Measurements from ENCODE around the gene TMEM245. TPM values are rescaled to one million over a fixed set of nuclear protein-coding genes. Genes with fewer than 3 reads are reported as not detected.
"Not testable (repeated sequence)": the region's sequence is repeated elsewhere in the genome, so short reads cannot be mapped to it uniquely, and the experiment has no call there.

TMEM245 gene
- total RNA-seq, 1 donor from 2014 or later = 57.7 TPM

DNA sequence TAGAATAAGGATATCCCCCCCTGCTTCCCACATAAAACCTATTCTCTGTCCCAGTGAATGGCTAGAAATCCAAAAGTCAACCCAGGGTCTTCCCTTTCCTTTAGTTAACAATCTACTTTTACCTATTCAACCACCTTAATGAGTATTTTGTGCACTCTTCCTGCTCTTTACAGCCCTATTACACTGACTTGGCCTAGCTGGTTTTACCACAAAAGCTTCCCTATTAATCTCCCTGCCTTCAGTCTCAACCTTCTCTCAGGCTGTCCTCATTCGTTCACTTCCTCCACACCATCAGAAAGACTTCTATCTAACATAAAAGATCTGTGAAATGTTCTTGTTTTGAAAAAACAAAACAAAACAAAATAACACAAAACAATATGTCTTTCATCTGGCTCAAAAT is 122.6 kb downstream of the TMEM245 start:
- DNase-seq (ENCODE audit: low read depth in 2 of 2) = no peak

DNA sequence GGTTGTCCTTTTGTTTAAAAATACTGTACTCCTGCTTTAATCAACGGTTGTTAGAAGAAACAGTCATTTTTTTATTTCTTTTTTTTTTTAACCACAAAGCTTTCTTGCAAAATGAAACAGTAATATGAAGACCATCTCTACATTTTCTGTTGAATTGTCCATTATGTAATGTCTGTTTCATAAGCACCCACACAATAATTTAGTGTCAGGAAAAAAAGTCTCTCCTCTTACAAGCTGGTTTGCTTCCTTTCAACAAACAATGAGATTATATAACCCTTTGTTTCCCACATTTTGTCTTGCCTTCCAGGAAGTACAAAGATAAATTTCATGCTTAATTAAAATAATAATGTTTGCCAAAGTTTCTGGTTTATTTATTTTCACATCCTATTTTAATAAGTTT is 123.1 kb downstream of the TMEM245 start:
- DNase-seq (ENCODE audit: low read depth in 2 of 2) = peak; percentile 39 to 60

DNA sequence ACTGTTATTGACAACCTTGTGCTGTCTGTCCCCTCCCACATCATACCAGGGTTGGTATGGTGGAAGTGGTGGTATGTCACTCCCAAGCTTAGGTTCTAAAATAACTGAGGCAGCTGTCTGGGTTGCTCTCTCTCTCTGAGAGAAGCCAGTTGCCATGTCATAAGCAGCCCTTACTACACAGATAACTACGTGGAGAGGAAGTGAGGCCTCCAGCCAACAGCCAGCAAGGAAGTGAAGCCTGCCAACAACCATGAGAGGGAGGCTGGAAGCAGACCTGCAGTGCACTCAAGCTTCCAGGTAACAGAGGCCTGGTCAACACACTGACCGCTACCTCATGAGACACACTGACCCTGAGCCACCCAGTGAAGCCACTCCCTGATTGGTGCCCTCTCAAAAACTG is 125.1 kb downstream of the TMEM245 start:
- peak; percentile 94 for DNase-seq (ENCODE audit: low read depth in 2 of 2)

DNA sequence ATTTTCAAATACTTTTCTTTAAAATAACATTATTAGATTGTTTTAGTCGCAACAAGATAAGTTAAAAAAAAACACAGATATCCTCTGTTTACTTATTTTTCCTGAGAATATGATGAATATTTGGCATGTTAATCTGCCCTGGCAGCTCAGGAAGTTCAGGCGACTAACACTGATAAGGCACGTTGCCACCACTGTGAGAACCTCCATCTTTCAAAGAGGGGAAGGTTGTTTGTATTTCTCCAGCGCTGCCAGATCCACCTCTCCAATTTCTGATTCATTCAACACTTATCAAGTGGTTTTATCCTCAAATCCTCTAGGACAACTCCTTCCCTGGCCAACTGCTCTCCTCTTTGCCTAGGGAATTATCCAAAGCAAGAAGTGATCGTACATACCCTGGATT is 128.3 kb downstream of the TMEM245 start:
- peak; percentile 64 to 77 for DNase-seq (ENCODE audit: low read depth in 2 of 2)

DNA sequence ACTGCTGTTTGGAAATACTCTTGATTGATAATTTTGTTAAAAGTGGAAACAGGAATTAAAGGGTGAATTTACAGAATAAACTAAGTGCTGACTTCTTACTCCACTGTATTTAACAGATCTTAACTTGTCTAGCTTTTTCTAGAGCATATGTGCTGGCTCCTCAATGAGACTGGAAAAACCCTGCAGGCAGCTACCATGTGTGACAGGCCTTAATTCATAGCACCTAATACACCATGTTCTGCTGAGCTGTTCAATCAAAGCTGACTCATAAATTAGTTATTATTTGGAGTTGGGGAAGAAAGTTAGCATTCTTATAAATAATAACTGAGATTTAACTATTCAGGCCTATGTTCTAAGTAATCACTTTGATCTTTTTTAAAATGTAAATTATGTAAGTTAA is 135.9 kb downstream of the TMEM245 start:
- no peak for DNase-seq (ENCODE audit: low read depth in 2 of 2)

DNA sequence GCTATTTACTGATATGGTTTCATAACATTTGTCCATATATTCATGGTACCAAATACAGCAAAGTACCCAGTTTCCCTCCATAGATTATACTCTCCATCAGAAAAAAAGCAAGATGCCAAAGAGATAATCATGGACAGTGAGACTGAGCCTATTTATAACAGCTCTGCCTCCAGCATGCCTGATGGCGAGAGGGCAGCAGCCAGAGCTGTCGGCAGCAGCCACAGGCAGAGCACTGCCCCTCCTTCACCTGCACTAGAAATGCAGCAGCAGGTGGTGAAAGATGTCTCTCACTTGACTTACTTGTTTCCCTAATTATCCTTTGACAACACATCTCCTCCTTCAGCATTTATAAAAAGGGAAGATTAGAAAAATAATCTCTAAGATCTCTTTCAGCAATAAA is 138.9 kb downstream of the TMEM245 start:
- no peak for DNase-seq (ENCODE audit: low read depth in 2 of 2)

DNA sequence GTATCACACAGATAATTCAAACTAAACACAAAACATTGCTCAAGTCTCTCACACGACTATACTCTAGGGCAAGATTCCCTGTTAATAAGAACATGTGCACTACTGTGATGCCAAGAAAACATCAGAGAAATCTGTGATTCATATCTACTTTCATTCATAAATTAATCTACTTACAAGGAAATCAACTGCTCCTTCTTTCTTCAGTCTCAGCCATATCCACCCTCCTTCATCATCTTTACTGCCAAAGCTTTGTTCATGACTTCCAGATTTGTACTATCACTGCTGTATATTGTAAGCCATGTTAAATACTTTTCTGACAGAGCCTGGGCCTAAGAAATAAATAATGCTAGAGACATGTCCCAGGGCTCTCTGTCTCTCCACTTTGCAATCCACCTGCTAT is 141.5 kb downstream of the TMEM245 start:
- no peak for DNase-seq (ENCODE audit: low read depth in 2 of 2)

DNA sequence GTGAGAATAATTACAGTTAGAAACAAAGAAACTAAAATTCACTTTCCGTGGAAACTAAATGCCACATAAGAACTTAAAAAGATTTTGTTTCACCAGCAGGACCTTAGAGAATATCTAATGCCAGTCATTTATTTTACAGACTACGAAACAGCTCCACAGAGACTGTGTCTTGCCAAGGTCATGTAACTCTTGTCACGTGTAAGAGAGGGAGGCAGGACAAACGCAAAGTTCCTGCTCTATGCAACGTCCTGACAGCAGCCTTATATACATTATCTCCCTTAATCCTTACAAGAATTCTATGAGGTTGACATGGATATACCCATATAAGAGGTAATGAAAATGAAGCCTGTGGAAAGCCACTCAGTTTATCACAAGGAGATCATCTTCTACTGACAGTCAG is 145.9 kb downstream of the TMEM245 start:
- DNase-seq (ENCODE audit: low read depth in 2 of 2) = peak in 1 of 2 donors; percentile 36

DNA sequence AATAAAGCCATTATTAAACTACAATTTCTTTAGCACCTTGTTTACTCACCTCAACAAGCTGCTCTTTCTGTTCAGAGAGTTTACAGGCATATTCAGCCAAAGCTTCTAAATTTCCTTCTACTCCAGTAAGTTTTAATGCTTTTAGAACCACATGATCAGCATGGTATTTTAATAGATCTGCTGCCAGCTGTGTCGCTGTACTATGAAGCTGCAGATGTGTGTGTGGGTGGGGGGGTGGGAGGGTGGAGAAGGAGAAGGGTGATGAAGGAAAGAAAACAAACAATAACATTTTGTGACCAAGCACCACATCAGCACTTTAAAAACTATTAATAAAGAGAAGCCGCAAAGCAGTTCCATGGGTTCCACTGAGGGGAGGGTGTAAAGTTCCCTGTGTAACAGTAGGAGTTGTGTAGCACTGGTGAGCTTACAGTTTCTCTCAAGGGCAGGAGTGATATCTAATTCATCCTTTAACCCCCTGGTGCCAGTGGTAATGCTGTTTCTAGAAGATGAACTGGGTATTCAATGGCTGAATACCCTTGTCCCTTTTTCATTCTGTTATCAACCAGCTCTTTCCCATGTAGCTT is 147.0 kb downstream of the TMEM245 start:
- no peak for DNase-seq (ENCODE audit: low read depth in 2 of 2)

DNA sequence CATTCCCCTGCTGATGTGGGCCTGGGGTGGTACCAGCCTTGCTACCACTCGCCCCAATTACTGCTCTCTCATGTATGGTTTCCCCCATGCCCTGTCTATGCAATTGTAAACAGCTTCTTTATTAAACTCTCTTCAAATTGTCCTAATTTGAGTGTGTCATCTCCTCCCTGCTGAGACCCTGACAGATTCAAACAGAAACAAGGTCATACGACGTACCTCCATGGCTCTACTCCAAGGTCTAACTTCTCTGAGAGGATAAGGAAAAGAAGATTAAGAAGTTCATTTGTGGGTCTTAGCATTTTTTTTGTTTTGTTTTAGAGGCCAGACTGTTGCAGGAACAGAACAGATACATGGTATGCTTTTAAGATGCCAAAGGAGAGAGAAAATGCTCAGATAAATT is 147.6 kb downstream of the TMEM245 start:
- DNase-seq (ENCODE audit: low read depth in 2 of 2) = no peak

DNA sequence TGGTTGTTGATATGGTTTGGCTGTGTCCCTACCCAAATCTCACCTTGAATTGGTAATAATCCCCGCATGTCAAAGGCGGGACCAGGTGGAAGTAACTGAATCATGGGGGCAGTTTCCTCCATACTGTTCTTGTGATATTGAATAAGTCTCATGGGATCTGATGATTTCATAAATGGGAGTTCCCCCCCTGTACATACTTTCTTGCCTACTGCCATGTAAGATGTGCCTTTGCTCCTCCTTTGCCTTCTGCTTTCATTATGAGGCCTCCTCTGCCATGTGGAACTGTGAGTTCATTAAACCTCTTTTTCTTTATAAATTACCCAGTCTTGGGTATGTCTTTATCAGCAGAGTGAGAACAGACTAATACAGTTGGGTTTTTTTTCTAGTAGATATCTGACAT is 148.4 kb downstream of the TMEM245 start:
- not testable (repeated sequence) for DNase-seq (ENCODE audit: low read depth in 2 of 2)

DNA sequence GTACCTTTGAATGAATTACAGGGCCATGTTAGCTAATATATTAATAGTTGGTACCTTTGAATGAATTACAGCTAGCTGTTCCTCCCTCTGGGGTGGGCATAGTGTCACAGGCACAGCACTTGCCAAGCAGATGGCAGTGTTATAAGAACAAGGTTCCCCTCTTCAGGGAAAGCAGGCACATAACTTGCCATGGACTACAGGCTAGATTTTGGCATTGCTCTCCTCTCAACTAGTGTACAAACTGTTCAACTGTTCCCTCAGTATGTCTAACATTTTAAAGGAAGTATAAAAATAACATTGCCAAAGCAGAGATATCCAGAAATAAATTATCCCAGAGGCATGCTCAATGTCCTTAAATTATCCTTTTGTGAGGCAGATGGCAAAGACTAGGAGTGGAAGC is 151.8 kb downstream of the TMEM245 start:
- no peak for DNase-seq (ENCODE audit: low read depth in 2 of 2)

Other genes starting within 250 kb of the TMEM245 start
- 19.2 and 32.9 TPM in 2 replicates for gene ELP1, start 185.8 kb downstream of the TMEM245 start, total RNA-seq
- gene ABITRAM, start 185.5 kb downstream of the TMEM245 start, total RNA-seq = 2.6 TPM in 2 replicates
- gene CTNNAL1, start 106.4 kb downstream of the TMEM245 start, total RNA-seq = 106 and 142 TPM in 2 replicates
- gene FRRS1L, start 47.3 kb upstream of the TMEM245 start, total RNA-seq = under 0.01 TPM in 1 of 2 replicates, not detected in the other
- gene EPB41L4B, start 201.1 kb upstream of the TMEM245 start, total RNA-seq = 0.20 and 0.44 TPM in 2 replicates